Activated CD8-positive, alpha-beta memory T cell treated with anti-CD3 and anti-CD28 coated beads for 1 hour (primary cell): ENCODE results near the gene SLC39A1.
"Not testable (repeated sequence)": the region's sequence is repeated elsewhere in the genome, so short reads cannot be mapped to it uniquely, and the experiment has no call there.

Experiments
- DNase-seq, 2 donors: peaks; one replicate each; pipeline ENCODE4 v3.0.0-alpha.2; 2020; ENCODE audit warnings: low read depth in 1 of 2; ENCODE audit errors: extremely low read depth in 1 of 2

Gene SLC39A1

GRCh38 chr1:153932156-153933131 is 30.9 kb downstream of the SLC39A1 start:
- DNase-seq, result no peak

- DNase-seq, result no peak
Observed at GRCh38 chr1:153929981-153930948, 33.1 kb downstream of the SLC39A1 start.

GRCh38 chr1:153929426-153929825 is 33.9 kb downstream of the SLC39A1 start:
- no peak for DNase-seq

- no peak for DNase-seq
Observed at GRCh38 chr1:153928791-153929341, 34.5 kb downstream of the SLC39A1 start.

- DNase-seq, result no peak
Observed at GRCh38 chr1:153928245-153928644, 35.1 kb downstream of the SLC39A1 start.

GRCh38 chr1:153926405-153926804 is 36.9 kb downstream of the SLC39A1 start:
- DNase-seq, result no peak

- peak; percentile 94 to 98 for DNase-seq
Observed at GRCh38 chr1:153922972-153923925, 40.1 kb downstream of the SLC39A1 start, which contains the start of gene GATAD2B. TSS of gene GATAD2B (minus strand) at chr1:153922972. CDS start at chr1:153828347, 94,625 bp downstream.

- DNase-seq, result peak in 1 of 2 donors; percentile 48
Observed at GRCh38 chr1:153922076-153922971, 41.0 kb downstream of the SLC39A1 start.

GRCh38 chr1:153921803-153922075 is 41.6 kb downstream of the SLC39A1 start:
- DNase-seq, result no peak

- no peak for DNase-seq
Observed at GRCh38 chr1:153921080-153921802, 42.1 kb downstream of the SLC39A1 start.

- no peak for DNase-seq
Observed at GRCh38 chr1:153919876-153920852, 43.2 kb downstream of the SLC39A1 start.

GRCh38 chr1:153916297-153916696 is 47.0 kb downstream of the SLC39A1 start:
- DNase-seq, result no peak

- DNase-seq, result no peak
Observed at GRCh38 chr1:153912349-153912748, 51.0 kb downstream of the SLC39A1 start.

GRCh38 chr1:153910560-153910959 is 52.8 kb downstream of the SLC39A1 start:
- DNase-seq, result not testable (repeated sequence)
